ENCODE data around the gene CARF. TPM values are rescaled to one million over a fixed set of nuclear protein-coding genes. Genes with fewer than 3 reads are reported as not detected.

The CARF gene
- total RNA-seq, 1 experiment from 2014 or later = 4.9 TPM

DNA sequence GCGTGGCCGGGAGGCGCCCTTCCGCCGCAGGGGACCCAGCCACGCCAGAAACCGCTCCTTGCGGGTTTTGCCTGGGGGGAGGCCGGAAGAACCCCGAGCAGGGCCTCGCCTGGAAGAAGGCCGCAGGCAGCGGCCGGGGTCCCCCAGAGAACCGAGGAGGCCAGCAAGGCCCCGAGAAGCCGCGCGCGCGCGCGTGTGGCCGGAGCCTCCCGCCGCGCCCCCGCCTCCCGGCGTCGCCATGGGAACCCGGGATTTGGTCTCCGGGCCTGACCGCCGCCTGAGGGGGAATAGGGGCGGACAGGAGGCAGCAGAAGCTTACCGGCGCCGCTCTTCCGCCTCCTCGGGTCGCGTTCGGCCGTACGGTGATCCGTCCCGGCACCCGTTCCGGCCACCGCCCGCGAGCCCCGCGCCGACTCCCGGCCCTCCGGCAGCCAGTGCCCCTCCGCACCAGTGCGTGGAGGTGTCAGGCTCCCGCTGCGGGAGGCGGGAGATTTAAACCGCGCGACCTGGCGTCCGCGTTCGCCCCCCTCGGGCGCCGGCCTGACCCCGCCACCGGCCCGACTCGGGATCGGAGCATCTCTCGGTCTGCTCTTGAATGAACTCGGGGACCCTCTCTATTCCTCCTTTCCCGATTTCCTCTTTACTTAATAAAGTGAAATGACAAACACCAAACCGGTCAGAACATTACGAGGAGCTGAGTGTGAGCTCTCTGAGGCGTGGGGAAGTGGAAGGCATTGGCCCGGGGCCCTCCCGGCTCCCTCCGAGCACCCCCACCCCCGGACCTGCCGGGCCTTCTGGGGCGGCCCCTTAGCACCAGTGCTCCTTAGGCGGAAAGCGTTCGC, 40.6 kb upstream of the CARF start, which contains the start of gene ICA1L:
Gene ICA1L, minus strand, starts transcription at position 467 of the 842 bp plus-strand sequence. CDS start 42,757 bp downstream, outside the sequence.
- no peaks in the 10 kb centered on the region for H3K27me3 ChIP-seq (replicated peaks; ENCODE audit: control insufficient read depth, insufficient read depth, low read length)
- Mint-ChIP-seq H3K27me3 (ENCODE audit: insufficient read depth, unreplicated experiment) (no peaks in the 10 kb centered on the region), H3K4me3 (ENCODE audit: unreplicated experiment) (peak within 1 kb of the TSS; percentile 78), H3K4me1 (ENCODE audit: low read depth, unreplicated experiment) (no peaks in the 10 kb centered on the region), H3K27ac (ENCODE audit: unreplicated experiment) (peak within 1 kb of the TSS; percentile 77), H3K9me3 (ENCODE audit: unreplicated experiment) (no peaks in the 10 kb centered on the region), H3K36me3 (ENCODE audit: insufficient read depth, unreplicated experiment) (peaks cover 14% of the 10 kb centered on the region)
- peaks cover 5% of the 10 kb centered on the region; the same call in 1 of the 2 replicates for H3K4me1 ChIP-seq
- ChIA-PET POLR2A (interaction anchor here (1.0 kb wide), 1 partner anchor 40 kb away, joined by 4 read pairs; the partner anchor contains the start of genes CARF and WDR12), CTCF (interaction anchor here (1.5 to 1.6 kb wide), 2 partner anchors 40 to 283 kb away, joined by 5 to 9 read pairs; no protein-coding TSS in a partner anchor)
- H3K9me3 ChIP-seq = 0 out of 2 replicates have a peak, but pooled peaks cover 4% of the 10 kb centered on the region
- peak; percentile 69 to 85 for DNase-seq
- TF ChIP-seq, protein P1, sequence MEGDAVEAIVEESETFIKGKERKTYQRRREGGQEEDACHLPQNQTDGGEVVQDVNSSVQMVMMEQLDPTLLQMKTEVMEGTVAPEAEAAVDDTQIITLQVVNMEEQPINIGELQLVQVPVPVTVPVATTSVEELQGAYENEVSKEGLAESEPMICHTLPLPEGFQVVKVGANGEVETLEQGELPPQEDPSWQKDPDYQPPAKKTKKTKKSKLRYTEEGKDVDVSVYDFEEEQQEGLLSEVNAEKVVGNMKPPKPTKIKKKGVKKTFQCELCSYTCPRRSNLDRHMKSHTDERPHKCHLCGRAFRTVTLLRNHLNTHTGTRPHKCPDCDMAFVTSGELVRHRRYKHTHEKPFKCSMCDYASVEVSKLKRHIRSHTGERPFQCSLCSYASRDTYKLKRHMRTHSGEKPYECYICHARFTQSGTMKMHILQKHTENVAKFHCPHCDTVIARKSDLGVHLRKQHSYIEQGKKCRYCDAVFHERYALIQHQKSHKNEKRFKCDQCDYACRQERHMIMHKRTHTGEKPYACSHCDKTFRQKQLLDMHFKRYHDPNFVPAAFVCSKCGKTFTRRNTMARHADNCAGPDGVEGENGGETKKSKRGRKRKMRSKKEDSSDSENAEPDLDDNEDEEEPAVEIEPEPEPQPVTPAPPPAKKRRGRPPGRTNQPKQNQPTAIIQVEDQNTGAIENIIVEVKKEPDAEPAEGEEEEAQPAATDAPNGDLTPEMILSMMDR (IDR thresholded peaks at IDR 0.05; ENCODE audit: insufficient read depth in 1 of 2, low read depth in 1 of 2, low read length in 1 of 2, severe bottlenecking in 1 of 2, unreplicated experiment in 1 of 2) = no peak
- intact Hi-C loops (cut with micrococcal nuclease; ENCODE audit: unreplicated experiment) = loop anchor here (1.0 to 5.0 kb wide), 2 partner anchors 234 to 297 kb away; no protein-coding TSS in a partner anchor
- H3K36me3 ChIP-seq (ENCODE audit: control insufficient read depth, insufficient read depth, low read length) = no peaks in the 10 kb centered on the region
- no TSS peak for BruUV-seq (replicated peaks)
- H3K4me3 ChIP-seq (ENCODE audit: low read depth, low read length) = peak within 1 kb of the TSS; percentile 94

DNA sequence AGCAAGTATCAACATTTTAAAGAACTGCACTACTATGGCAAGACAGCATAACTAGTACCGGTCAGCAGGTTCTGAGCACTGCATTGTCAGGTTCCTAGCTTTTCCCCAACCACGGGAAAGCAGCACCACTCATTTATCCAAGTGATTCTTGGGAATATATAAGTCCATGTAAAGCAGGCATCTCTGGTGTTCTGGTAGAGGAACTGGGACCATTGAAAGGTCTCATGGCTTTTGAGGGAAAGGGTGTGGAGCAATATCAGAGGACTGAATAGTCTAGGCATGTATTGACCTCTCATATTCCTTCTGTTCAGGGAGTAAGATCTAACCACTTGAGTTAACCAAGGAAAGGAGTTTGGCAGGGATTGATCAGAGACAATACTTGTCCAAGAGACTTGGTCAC, 34.4 kb upstream of the CARF start:
- H3K4me3 Mint-ChIP-seq (ENCODE audit: unreplicated experiment) = no peak overlapping the region
- TF ChIP-seq, protein P1 (IDR thresholded peaks at IDR 0.05; ENCODE audit: insufficient read depth in 1 of 2, low read depth in 1 of 2, low read length in 1 of 2, severe bottlenecking in 1 of 2, unreplicated experiment in 1 of 2) = no peak
- H3K36me3 ChIP-seq (ENCODE audit: control insufficient read depth, insufficient read depth, low read length) = no peaks in the 10 kb centered on the region; the same call in 1 of the 2 replicates
- no peaks in the 10 kb centered on the region; the same call in 1 of the 2 replicates for H3K4me1 ChIP-seq
- BruUV-seq (replicated peaks) = no TSS peak
- intact Hi-C loops (cut with micrococcal nuclease; ENCODE audit: unreplicated experiment) = no loop called here
- H3K36me3 Mint-ChIP-seq (ENCODE audit: insufficient read depth, unreplicated experiment) = peaks cover 12% of the 10 kb centered on the region
- DNase-seq = no peak
- H3K27ac Mint-ChIP-seq (ENCODE audit: unreplicated experiment) = no peak overlapping the region
- H3K9me3 Mint-ChIP-seq (ENCODE audit: unreplicated experiment) = no peaks in the 10 kb centered on the region
- no peaks in the 10 kb centered on the region for H3K27me3 Mint-ChIP-seq (ENCODE audit: insufficient read depth, unreplicated experiment)
- CTCF ChIA-PET = no interaction called here
- no peaks in the 10 kb centered on the region for H3K9me3 ChIP-seq
- POLR2A ChIA-PET = no interaction called here
- no peak overlapping the region for H3K4me3 ChIP-seq (ENCODE audit: low read depth, low read length)
- no peaks in the 10 kb centered on the region for H3K4me1 Mint-ChIP-seq (ENCODE audit: low read depth, unreplicated experiment)
- no peaks in the 10 kb centered on the region for H3K27me3 ChIP-seq (replicated peaks; ENCODE audit: control insufficient read depth, insufficient read depth, low read length)

DNA sequence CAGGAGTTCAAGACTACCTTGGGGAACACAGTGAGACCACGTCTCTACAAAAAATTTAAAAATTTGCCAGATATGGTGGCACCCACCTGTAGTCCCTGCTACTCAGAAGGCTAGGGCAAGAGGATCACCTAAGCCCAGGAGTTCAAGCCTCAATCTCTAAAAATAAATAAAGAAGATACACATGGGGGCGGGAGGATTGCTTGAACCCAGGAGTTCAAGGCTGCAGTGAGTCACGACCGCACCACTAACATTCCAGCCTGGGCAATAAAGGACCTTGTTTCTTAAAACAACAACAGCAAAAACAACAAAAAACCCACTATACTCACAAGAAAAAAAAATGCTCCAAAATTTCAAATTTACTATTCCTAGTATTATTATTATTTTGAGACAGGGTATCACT, 30.5 kb upstream of the CARF start:
- Mint-ChIP-seq H3K36me3 (ENCODE audit: insufficient read depth, unreplicated experiment) (peaks cover 28% of the 10 kb centered on the region), H3K4me3 (ENCODE audit: unreplicated experiment) (no peak overlapping the region), H3K9me3 (ENCODE audit: unreplicated experiment) (no peaks in the 10 kb centered on the region), H3K4me1 (ENCODE audit: low read depth, unreplicated experiment) (no peaks in the 10 kb centered on the region), H3K27me3 (ENCODE audit: insufficient read depth, unreplicated experiment) (no peaks in the 10 kb centered on the region), H3K27ac (ENCODE audit: unreplicated experiment) (no peak overlapping the region)
- no TSS peak for BruUV-seq (replicated peaks)
- CTCF ChIA-PET = no interaction called here
- no peaks in the 10 kb centered on the region for H3K4me1 ChIP-seq
- H3K27me3 ChIP-seq (replicated peaks; ENCODE audit: control insufficient read depth, insufficient read depth, low read length) = no peaks in the 10 kb centered on the region
- intact Hi-C loops (cut with micrococcal nuclease; ENCODE audit: unreplicated experiment) = no loop called here
- H3K9me3 ChIP-seq = no peaks in the 10 kb centered on the region
- no peaks in the 10 kb centered on the region; the same call in 1 of the 2 replicates for H3K36me3 ChIP-seq (ENCODE audit: control insufficient read depth, insufficient read depth, low read length)
- TF ChIP-seq, protein P1 (IDR thresholded peaks at IDR 0.05; ENCODE audit: insufficient read depth in 1 of 2, low read depth in 1 of 2, low read length in 1 of 2, severe bottlenecking in 1 of 2, unreplicated experiment in 1 of 2) = no peak
- POLR2A ChIA-PET = no interaction called here
- DNase-seq = no peak
- H3K4me3 ChIP-seq (ENCODE audit: low read depth, low read length) = no peak overlapping the region
